Measurements from ENCODE around the gene D2HGDH. TPM values are rescaled to one million over a fixed set of nuclear protein-coding genes. Genes with fewer than 3 reads are reported as not detected.

D2HGDH gene
- total RNA-seq, 1 donor from 2014 or later, result 40.4 TPM

Other genes starting within 250 kb of the D2HGDH start
- gene STK25, start 226.0 kb upstream of the D2HGDH start, total RNA-seq, result 121 and 145 TPM in 2 replicates
- 0.17 and 0.77 TPM in 2 replicates for gene BOK, start 175.9 kb upstream of the D2HGDH start, total RNA-seq
- 62.0 and 63.9 TPM in 2 replicates for gene THAP4, start 97.5 kb upstream of the D2HGDH start, total RNA-seq
- 109 and 115 TPM in 2 replicates for gene ATG4B, start 96.9 kb upstream of the D2HGDH start, total RNA-seq
- gene DTYMK, start 47.8 kb upstream of the D2HGDH start, total RNA-seq, result 110 and 111 TPM in 2 replicates
- gene ING5, start 32.6 kb upstream of the D2HGDH start, total RNA-seq, result 51.3 and 55.3 TPM in 2 replicates
- gene GAL3ST2, start 42.2 kb downstream of the D2HGDH start, total RNA-seq, result 0.52 and 1.2 TPM in 2 replicates
- 1.0 and 1.2 TPM in 2 replicates for gene NEU4, start 74.6 kb downstream of the D2HGDH start, total RNA-seq
- 79.6 and 83.3 TPM in 2 replicates for gene PDCD1, start 124.3 kb downstream of the D2HGDH start, total RNA-seq
- 0.07 TPM in 1 of 2 replicates, not detected in the other for gene RTP5, start 135.1 kb downstream of the D2HGDH start, total RNA-seq

Measured in activated CD4-positive, alpha-beta T cell treated with anti-CD3 and anti-CD28 coated beads, Interleukin-2, amount 10 ng/mL, durations not matched to agents 24 days and 14 days (primary cell).